ENCODE data around the gene CFAP119. TPM values are rescaled to one million over a fixed set of nuclear protein-coding genes. Genes with fewer than 3 reads are reported as not detected.

Gene CFAP119
- total and polyA plus RNA-seq, 2 donors from 2014 or later: 12.2 to 13.5 TPM

DNA sequence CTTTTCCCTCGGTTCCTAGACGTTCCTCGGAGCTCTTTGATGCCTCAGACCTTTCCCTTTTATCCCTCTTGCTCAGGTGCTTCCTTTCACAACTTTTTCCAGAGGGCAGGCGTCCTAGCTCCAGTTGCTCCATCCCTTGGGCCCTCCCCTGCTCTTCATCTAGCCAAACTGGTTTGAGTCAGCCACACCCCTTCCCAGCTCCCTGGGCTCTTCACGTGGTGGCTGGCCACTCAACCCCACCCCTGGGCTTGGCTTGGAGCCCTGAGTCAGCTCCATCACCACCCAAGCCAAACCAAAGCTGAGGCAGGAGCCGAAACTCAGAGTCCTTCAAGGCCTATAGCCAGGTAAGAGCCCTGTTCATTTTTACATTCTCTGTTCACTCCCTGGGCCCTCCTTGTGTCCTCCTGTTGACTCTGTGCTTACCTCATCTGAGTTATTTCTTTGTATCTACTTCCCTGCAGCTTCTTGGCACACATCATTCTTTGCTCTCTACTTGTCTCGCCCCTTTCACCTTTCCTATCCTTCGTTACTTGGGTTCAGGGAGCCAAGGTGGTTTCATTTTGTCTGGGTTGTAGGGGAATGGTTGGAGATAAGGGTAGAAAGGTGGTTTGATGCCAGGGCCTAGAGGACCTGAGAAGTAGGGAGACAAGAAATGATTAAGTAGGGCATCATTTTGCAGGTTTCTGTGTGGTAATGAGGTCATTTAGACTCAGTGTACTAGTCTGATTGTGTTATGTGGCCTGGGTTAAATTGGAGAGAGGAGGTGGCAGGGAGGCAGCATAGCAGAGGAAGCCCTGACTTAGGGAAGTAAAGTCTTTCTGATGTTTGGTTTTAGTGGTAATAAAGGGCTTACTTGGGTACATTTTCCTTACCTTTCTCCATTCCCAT lies 21.3 kb downstream of the CFAP119 start:
- H3K36me3 ChIP-seq (ENCODE audit: control insufficient read depth in 2 of 3, insufficient read depth in 3 of 3, low read length in 3 of 3): peaks cover 3 to 36% (median 27%) of the 10 kb centered on the region in 3 donors
- intact Hi-C loops (cut with DNase I): no loop called here
- H3K9me3 ChIP-seq (ENCODE audit: control insufficient read depth in 2 of 3, insufficient read depth in 1 of 3, low read length in 3 of 3): no peaks in the 10 kb centered on the region
- DNase-seq (peak in 4 of 5 donors; percentile 55 to 96 (median 70)), FAIRE-seq (no peak)
- H3K27ac ChIP-seq (ENCODE audit: low read depth in 2 of 2, low read length in 2 of 2): peak overlapping the region; percentile 77 to 83
- H3K4me3 ChIP-seq (ENCODE audit: low read length in 3 of 3): peak overlapping the region in 1 of 3 donors; percentile 2
- peak overlapping the region in 2 of 3 donors; percentile 5 to 34 for H3K9ac ChIP-seq (ENCODE audit: low read length in 3 of 3)
- H3K27me3 ChIP-seq (ENCODE audit: control insufficient read depth, insufficient read depth, low read length): no peaks in the 10 kb centered on the region
- TF ChIP-seq, protein P1, sequence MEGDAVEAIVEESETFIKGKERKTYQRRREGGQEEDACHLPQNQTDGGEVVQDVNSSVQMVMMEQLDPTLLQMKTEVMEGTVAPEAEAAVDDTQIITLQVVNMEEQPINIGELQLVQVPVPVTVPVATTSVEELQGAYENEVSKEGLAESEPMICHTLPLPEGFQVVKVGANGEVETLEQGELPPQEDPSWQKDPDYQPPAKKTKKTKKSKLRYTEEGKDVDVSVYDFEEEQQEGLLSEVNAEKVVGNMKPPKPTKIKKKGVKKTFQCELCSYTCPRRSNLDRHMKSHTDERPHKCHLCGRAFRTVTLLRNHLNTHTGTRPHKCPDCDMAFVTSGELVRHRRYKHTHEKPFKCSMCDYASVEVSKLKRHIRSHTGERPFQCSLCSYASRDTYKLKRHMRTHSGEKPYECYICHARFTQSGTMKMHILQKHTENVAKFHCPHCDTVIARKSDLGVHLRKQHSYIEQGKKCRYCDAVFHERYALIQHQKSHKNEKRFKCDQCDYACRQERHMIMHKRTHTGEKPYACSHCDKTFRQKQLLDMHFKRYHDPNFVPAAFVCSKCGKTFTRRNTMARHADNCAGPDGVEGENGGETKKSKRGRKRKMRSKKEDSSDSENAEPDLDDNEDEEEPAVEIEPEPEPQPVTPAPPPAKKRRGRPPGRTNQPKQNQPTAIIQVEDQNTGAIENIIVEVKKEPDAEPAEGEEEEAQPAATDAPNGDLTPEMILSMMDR (IDR thresholded peaks at IDR 0.05; ENCODE audit: borderline replicate concordance, extremely low read depth, insufficient read depth): no peak
- H3K4me1 ChIP-seq (ENCODE audit: control insufficient read depth in 2 of 3, insufficient read depth in 2 of 3, low read depth in 1 of 3, low read length in 3 of 3): peaks cover 0 to 8% (median 8%) of the 10 kb centered on the region in 3 donors

DNA sequence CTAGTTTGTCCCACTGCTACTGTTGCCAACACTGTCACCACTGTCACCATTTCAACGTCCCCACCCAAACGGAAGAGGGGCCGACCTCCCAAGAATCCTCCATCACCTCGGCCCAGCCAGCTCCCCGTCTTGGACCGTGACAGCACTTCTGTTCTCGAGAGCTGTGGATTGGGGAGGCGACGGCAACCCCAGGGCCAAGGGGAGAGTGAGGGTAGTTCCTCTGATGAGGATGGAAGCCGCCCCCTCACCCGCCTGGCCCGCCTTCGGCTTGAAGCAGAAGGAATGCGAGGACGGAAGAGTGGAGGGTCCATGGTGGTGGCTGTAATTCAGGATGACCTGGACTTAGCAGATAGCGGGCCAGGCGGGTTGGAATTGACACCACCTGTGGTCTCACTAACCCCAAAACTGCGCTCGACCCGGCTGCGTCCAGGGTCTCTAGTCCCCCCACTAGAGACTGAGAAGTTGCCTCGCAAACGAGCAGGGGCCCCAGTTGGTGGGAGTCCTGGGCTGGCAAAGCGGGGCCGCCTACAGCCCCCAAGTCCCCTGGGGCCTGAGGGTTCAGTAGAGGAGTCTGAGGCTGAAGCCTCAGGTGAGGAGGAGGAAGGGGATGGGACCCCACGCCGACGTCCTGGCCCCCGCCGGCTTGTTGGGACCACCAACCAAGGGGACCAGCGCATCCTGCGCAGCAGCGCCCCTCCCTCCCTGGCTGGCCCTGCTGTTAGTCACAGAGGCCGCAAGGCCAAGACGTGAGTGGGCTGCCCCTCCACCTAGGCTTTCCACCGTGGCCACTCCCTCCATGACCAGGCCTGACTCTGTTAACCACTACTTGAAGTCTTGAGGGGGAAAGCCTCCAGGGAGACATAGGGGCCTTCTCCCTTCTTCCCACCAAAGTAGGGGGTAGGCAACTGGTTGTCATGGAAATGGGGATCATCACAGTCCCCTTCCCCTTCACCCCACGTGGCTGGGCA lies 22.6 kb downstream of the CFAP119 start:
- intact Hi-C loops (cut with DNase I): no loop called here
- H3K9me3 ChIP-seq (ENCODE audit: control insufficient read depth in 2 of 3, insufficient read depth in 1 of 3, low read length in 3 of 3): no peaks in the 10 kb centered on the region
- no peak overlapping the region for H3K4me3 ChIP-seq (ENCODE audit: low read length in 3 of 3)
- TF ChIP-seq, protein P1 (IDR thresholded peaks at IDR 0.05; ENCODE audit: borderline replicate concordance, extremely low read depth, insufficient read depth): no peak
- H3K4me1 ChIP-seq (ENCODE audit: control insufficient read depth in 2 of 3, insufficient read depth in 2 of 3, low read depth in 1 of 3, low read length in 3 of 3): peaks cover 0 to 8% (median 8%) of the 10 kb centered on the region in 3 donors
- H3K27me3 ChIP-seq (ENCODE audit: control insufficient read depth, insufficient read depth, low read length): no peaks in the 10 kb centered on the region
- no peak for FAIRE-seq
- no peak overlapping the region for H3K27ac ChIP-seq (ENCODE audit: low read depth in 2 of 2, low read length in 2 of 2)
- no peak overlapping the region for H3K9ac ChIP-seq (ENCODE audit: low read length in 3 of 3)
- peak in 1 of 5 donors; percentile 83 for DNase-seq
- H3K36me3 ChIP-seq (ENCODE audit: control insufficient read depth in 2 of 3, insufficient read depth in 3 of 3, low read length in 3 of 3): peaks cover 6 to 37% (median 27%) of the 10 kb centered on the region in 3 donors

DNA sequence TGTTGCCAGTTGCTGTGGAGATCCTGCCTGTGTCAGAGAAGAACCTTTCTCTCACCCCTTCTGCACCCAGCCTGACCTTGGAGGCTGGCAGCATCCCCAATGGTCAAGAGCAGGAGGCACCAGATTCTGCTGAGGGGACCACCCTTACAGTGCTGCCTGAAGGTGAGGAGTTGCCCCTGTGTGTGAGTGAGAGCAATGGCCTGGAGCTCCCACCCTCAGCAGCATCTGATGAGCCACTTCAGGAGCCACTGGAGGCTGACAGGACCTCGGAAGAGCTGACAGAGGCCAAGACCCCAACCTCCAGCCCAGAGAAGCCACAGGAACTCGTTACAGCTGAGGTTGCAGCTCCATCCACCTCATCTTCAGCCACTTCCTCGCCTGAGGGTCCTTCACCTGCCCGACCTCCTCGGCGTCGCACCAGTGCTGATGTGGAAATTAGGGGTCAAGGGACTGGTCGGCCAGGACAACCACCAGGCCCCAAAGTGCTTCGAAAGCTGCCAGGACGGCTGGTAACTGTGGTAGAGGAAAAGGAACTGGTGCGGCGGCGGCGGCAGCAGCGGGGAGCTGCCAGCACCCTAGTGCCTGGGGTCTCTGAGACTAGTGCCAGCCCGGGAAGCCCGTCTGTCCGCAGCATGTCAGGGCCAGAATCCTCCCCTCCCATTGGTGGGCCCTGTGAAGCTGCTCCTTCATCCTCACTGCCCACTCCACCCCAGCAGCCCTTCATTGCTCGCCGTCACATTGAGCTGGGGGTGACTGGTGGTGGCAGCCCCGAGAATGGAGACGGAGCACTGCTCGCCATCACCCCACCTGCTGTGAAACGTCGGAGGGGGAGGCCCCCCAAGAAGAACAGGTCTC lies 23.8 kb downstream of the CFAP119 start:
- no peak overlapping the region for H3K9ac ChIP-seq (ENCODE audit: low read length in 3 of 3)
- TF ChIP-seq, protein P1 (IDR thresholded peaks at IDR 0.05; ENCODE audit: borderline replicate concordance, extremely low read depth, insufficient read depth): no peak
- DNase-seq (no peak), FAIRE-seq (no peak)
- peaks cover 0 to 8% (median 8%) of the 10 kb centered on the region in 3 donors for H3K4me1 ChIP-seq (ENCODE audit: control insufficient read depth in 2 of 3, insufficient read depth in 2 of 3, low read depth in 1 of 3, low read length in 3 of 3)
- no peaks in the 10 kb centered on the region for H3K27me3 ChIP-seq (ENCODE audit: control insufficient read depth, insufficient read depth, low read length)
- intact Hi-C loops (cut with DNase I): no loop called here
- no peak overlapping the region for H3K4me3 ChIP-seq (ENCODE audit: low read length in 3 of 3)
- H3K27ac ChIP-seq (ENCODE audit: low read depth in 2 of 2, low read length in 2 of 2): no peak overlapping the region
- peaks cover 9 to 49% (median 37%) of the 10 kb centered on the region in 3 donors for H3K36me3 ChIP-seq (ENCODE audit: control insufficient read depth in 2 of 3, insufficient read depth in 3 of 3, low read length in 3 of 3)
- H3K9me3 ChIP-seq (ENCODE audit: control insufficient read depth in 2 of 3, insufficient read depth in 1 of 3, low read length in 3 of 3): no peaks in the 10 kb centered on the region

Data from kidney (tissue), 14 donors.